Ovary (tissue), 3 donors: ENCODE data around the gene EFTUD2.

Experiments used
- EP300 ChIP-seq: sonication (generic); formaldehyde crosslinking; IDR thresholded peaks from one replicate; pipeline ENCODE4 v1.6.1; 2017; ENCODE audit warnings: antibody characterized with exemption
- POLR2A ChIP-seq: fragments of 450-650 bp; IDR thresholded peaks from one replicate; pipeline ENCODE4 v1.6.1; 2017; ENCODE audit warnings: antibody characterized with exemption, mild to moderate bottlenecking, moderate library complexity
- TF ChIP-seq, protein P1 (sequence below), 3 donors: fragments of 450-650 bp in 2 of 3; fragments of 200-600 bp in 1 of 3; IDR thresholded peaks; one replicate each; pipeline versions ENCODE4 v1.5.1 to v1.8.0; 2016 to 2022; ENCODE audit warnings: antibody characterized with exemption in 3 of 3, mild to moderate bottlenecking in 1 of 3
- donor health status: DM: no; HTN: no; CAD: no.

DNA sequence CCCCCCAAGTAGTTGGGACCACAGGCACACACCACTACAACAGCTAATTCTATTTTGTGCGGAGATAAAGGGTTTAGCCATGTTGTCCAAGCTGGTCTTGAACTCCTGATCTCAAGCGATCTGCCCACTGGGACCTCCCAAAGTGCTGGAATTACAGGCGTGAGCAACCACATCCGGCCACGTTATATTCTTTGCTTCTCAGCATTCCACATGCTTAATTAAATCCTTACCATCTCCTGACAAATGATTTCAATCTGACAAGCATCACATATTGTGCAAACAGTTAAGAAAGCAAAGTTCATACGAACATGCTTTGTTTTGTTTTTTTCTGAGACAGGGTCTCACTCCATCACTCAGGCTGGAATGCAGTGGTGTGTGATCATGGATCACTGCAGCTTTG, 33.3 kb downstream of the EFTUD2 start:
- TF ChIP-seq POLR2A (no peak), EP300 (no peak)
- TF ChIP-seq, protein P1, sequence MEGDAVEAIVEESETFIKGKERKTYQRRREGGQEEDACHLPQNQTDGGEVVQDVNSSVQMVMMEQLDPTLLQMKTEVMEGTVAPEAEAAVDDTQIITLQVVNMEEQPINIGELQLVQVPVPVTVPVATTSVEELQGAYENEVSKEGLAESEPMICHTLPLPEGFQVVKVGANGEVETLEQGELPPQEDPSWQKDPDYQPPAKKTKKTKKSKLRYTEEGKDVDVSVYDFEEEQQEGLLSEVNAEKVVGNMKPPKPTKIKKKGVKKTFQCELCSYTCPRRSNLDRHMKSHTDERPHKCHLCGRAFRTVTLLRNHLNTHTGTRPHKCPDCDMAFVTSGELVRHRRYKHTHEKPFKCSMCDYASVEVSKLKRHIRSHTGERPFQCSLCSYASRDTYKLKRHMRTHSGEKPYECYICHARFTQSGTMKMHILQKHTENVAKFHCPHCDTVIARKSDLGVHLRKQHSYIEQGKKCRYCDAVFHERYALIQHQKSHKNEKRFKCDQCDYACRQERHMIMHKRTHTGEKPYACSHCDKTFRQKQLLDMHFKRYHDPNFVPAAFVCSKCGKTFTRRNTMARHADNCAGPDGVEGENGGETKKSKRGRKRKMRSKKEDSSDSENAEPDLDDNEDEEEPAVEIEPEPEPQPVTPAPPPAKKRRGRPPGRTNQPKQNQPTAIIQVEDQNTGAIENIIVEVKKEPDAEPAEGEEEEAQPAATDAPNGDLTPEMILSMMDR (IDR thresholded peaks at IDR 0.05), result no peak
